Dedifferentiated amniotic fluid mesenchymal stem cell (primary cell): ENCODE data around the gene IGDCC3.

Experiments
- DNase-seq: peaks from one replicate; pipeline ENCODE4 v3.0.0-alpha.2; 2016; ENCODE audit errors: extremely low spot score

IGDCC3 gene

DNA sequence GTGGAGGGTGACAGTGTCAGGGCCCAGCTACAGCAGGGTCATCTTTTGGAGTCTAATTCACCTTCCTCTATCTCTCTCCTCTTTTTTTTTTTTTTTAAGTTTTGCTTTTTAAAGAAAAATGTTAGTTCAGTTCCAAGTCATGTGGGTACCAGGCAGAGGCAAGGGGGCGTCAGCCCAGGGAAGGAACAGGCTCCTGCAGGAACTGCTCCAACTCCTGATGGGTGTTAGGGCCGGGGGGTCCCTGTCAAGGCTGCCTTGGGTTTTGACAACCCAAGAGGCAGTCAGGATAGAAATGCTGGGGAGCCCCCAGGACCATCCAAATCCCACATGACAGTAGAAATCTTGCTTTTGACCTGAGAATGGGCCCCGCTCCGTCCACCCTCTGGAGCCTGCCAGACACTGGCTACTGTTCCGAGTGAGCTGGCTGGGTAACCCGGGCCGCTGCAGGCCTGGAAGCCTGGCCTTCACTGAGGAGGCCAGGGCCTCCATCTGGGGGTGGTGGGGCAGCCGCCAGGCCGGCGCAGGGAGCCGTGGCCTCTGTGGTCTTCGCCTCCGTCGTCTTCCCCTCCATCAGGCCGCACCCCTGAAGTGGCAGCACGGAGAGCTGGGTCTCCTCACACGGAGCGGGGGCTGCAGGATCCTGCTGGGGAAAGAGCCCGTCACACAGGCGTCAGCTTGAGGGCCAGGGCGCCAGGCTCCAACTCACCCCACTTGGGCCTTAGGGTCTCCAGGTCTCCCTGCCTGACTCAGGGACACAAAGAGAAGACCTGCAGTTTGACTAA is 49.1 kb downstream of the IGDCC3 start:
- DNase-seq = no peak

DNA sequence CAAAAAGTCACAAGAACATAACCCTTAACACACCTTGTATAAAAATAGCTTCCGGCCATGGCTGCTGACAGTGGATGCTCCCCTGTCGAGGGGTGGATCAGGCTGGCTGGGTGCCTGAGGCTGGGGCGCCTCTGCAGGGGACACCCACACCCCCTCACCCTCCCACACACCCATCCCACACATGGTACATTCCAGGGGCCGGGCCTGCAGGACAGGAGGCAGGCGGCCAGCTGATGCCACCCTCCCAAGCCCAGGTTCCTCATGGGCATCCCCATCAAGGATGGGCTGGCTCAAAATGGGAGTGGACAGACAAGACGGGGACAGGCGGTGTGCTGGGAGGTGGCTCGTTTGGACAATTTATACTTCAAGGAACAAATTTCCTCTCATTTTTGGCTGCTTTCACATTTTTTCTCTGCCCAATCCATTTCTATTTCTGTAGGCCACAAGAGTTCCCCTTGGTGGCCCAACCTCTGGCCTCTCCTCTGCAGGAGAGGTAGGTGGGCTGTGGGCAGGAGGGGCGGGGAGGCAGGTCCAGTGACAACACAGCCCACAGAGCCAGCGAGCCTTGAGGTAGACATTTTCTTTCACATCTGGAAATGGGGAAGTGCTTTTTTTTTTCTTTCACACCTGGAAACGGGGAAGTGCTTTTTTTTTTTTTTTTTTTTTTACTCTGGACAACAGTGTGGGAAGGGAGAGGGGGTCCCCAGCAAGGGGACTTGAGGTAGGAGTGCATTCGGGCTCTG is 50.0 kb downstream of the IGDCC3 start:
- no peak for DNase-seq

DNA sequence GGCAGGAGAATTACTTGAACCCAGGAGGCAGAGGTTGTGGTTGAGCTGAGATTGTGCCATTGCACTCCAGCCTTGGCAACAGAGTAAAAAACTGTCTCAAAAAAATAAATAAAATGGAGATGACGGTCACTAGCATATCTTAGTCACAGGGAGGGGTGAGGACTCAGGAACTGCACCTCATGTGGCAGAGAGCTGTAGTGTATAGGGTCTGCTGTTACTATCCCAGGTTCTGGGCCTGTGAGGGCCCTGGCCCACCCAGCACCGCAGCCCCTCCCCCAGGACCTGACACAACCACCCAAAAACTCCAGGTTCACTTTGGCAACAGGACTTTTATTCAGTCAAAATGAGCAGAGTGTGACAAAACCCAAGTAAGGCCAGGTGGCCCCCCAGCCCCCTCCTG is 51.0 kb downstream of the IGDCC3 start:
- no peak for DNase-seq

DNA sequence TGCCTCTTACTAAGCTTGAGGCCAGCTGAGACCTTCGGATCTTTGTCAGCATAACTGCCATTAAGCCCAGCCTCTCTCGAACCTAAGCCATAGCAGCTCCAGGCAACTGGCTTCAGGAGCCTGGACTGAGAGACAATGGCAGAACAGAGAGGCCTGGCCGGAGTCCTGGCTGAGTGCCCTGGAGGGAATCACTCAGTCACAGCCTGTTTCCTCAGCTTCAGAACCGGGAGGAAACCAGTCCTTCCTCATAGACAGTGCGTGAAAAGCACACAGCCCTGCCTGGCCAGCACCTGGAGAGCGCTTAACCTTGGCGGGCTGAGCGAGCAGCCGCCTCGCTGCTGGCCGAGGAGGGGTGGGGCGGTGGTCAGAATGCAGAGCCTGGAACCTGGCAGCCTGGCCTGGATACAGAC is 51.7 kb downstream of the IGDCC3 start:
- no peak for DNase-seq

DNA sequence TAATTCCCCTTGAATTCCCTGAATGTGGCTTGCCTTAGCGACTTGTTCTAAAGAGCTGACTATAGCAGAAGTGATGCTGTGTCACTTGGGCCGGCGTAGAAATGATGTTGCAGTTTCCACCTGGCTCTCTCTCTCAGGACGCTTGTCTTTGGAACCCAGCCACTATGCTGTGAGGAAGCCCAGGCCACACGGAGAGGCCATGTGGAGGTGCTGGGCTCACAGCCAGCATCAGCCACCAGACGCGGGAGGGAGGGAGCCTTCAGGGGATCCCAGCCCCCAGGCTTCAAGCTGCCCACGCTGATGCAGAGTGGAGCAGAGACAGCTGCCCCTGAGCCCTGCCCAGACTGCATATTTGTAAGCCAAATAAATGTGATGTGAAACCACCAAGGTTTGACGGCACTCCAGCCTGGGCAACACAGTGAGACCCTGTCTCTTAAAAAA is 54.7 kb downstream of the IGDCC3 start:
- DNase-seq = no peak

DNA sequence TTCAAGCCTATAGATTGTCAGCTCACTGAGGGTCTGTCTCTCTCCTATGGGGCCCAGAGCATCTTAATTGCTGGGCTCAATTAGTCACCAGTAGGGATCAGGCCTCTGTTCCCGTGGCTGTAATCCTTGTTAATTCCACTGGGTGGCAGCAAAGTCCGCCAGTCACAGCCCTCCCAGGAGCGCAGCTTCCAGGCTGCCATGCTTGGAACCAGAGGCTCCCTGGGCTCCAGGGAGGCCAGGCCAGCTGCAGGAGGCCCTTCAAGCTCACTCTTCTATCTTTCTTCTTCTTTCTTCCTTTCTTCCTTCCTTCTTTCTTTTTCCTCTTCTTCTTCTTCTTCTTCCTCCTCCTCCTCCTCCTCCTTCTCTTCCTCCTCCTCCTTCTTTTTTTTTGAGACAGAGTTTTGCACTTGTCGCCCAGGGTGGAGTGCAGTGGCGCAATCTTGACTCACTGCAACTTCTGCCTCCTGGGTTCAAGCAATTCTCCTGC is 58.9 kb downstream of the IGDCC3 start:
- peak; percentile 69 for DNase-seq

DNA sequence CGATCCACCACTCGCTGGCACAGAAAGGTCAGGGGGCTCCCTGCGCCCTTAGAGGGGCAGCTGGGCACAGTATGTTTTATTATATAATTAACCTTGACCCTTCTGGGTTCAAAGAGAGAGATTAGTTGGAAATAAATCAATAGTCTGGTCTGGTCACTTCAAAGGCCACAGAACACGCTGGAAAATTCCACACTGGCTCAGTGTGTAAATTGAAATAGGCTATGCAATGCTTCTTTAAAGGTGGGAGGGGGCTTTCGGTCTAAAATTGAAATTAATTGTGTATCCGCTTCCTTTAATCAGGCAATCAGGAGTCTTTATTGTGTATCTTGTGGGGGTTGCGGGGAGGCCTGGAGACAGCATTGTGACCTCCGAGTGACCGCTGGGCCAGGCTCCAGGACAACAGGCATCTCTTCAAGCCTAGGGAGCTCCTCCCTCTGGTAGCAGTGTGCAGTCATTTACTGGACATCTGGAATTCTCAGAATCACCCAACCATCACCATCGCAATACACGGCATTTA is 65.3 kb downstream of the IGDCC3 start:
- DNase-seq = no peak

DNA sequence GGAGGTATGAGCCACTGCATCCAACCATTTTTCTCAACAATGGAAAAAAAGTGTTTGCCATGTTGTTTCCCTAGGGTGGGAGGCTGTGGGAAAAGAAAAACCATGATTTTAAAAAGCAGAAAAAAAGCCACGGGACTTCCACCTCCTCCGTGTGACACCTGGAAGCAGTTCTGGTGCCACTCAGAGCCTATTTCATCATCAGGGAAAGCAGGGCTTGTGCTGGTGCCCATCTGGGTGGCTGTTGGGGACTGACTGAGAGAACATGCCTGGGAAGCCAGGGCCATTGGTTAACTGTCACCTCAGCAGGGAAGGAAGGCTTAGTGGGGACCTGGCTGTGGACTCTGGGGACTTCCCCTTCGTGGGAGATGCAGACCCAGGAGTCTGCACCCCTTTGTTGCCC is 66.0 kb downstream of the IGDCC3 start:
- DNase-seq = no peak

DNA sequence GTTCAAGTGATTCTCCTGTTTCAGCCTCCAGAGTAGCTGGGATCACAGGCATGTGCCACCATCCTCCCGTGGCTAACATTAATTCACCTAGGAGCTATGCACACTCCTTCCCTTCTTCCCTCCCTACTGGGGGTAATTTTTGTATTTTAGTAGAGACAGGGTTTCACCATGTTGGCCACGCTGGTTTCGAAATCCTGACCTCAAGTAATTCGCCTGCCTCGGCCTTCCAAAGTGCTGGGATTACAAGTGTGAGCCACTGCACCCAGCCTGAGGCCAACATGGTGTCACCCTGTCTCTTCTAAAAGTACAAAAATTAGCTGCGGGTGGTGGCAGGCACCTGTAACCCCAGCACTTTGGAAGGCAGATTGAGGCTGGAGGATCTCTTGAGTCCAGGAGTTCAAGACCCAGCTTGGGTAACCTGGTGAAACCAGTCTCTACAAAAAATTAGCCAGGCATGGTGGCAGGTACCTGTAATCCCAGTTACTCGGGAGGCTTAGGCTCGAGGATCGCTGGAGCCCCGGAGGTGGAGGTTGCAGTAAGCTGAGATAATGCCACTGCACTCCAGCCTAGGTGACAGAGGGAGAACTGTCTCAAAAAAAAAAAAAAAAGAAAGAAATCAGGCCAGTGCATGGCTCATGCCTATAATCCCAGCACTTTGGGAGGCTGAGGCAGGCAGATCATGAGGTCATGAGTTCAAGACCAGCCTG is 67.2 kb downstream of the IGDCC3 start:
- DNase-seq = no peak

DNA sequence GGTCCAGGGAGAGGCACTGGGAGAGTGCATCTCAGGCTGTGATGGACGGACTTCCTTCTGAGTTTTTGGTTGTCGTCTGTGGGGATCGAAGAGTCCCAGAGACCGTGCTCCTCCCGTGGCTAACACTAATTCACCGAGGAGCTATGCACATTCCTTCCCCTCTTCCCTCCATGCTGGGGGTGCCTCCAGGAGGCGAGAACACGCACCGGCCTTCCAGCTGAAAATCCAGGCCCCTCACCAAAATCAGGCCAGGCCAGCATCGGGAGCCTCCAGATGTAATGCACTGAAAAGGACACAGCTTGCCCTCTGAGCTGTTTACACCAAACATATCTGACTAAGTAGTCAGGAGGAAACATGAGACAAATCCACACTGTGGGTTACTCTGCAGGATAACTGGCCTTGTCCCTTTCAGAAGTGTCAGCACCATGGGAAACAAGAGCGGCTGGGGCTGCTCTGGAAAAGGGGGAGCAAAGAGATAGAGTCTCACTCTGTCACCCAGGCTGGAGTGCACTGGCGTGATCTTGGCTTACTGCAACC is 67.9 kb downstream of the IGDCC3 start:
- DNase-seq = no peak

DNA sequence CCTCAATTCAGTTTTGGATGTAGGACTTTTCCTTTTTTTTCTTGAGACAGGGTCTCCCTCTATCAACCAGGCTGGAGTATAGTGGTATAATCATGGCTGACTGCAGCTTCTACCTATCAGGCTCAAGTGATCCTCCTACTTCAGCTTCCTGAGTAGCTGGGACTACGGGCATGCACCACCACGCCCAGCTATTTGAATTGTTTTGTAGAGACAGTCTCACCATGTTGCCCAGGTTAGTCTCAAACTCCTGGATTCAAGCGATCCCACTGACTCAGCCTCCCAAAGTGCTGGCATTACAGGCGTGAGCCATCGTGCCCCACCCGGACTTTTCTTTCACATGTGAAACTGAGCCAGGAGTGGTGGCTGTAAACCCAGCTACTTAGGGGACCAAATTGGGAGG is 69.8 kb downstream of the IGDCC3 start:
- no peak for DNase-seq

DNA sequence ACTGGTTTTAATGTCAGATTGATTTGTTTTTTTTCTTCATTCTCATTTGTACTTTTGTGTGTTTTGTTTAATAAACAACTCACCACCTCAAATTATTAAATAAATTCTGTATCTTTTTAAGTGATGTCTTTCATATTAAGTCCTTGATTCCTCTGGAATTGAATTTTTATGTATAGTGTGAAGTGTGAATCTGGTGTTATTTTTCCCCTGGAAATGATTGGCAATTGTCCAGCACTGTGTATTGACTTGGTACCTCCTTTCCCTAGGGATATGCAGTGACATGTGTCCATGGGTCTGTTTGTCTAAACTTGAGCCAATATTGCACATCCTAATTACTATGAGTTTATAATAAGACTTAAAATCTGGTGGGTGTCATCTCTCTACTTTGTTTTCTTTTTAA is 71.3 kb downstream of the IGDCC3 start:
- DNase-seq = no peak

DNA sequence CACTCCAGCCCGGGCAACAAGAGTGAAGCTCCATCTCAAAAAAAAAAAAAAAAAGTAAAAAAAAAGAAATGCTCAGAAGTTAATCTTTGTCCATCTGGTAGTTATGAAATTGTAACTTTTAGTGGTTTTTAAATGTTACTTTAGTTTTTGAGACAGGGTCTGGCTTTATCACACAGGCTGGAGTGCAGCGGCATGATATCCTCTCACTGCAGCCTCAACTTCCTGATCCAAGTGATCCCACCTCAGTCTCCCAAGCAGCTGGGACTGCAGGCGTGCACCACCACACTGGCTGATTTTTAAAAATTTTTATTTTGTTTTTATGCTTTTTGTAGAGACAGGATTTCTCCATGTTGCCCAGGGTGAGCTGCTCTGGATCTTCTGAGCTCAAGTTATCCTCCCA is 72.0 kb downstream of the IGDCC3 start:
- no peak for DNase-seq

DNA sequence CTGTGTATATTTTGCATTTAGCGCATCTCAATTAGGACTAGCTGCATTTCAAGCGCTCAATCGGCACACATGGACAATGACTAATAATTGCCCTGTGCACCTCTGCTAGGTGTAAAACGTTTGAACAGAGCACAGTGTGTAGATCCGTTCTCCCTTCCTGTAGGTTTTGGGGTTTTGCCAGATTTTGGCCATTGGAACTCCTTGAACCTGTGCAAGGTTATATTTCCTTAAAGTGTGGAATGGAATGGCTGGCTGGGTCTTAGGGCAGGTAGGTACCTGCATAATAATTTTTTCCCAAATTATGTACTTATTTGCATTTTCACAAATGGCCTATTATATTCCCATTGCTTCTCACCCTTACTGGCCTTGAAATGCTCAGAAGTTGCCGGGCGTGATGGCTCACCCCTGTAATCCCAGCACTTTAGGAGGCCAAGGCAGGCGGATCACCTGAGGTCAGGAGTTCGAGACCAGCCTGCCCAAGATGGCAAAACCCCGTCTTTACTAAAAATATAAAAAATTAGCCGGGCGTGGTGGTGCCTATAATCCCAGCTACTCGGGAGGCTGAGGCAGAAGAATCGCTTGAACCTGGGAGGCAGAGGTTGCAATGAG is 72.5 kb downstream of the IGDCC3 start:
- DNase-seq = no peak

DNA sequence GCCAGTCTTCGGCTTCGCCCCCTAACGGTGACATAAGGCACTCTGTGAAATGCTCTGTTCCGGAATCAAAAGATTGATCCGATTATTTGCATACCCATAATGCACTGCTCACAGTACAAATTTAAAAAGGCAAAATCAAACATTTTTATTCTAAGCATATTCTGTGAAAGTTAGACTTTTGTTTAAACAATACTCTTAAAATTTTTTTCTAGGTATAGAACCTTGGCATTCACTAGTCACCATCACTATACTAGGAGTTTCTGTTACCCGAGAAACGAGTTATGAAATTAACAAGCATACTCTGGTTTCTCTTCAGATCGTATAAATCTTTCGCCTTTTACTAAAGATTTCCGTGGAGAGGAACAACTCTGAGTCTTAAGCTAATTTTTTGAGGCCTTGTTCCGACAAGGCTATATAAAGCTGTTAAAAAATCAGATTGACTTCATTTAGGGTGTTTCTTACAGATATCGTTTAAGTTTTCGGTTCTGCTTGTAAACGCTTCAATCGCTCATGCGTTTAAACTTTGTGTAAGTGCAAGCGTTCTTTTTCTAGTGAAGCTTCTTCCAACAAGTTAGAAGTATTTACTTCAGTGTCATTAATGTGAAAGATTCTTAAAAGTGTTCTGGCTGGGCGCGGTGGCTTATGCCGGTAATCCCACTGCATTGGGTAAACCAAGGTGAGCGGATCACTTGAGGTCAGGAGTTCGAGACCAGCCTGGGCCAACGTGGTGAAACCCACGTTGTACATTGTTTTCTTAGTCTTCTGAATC is 73.2 kb downstream of the IGDCC3 start, which contains the start of gene RNU5B-1:
RNU5B-1 (plus strand) TSS at position 297 of the 769 bp plus-strand sequence.
- peak; percentile 96 for DNase-seq

DNA sequence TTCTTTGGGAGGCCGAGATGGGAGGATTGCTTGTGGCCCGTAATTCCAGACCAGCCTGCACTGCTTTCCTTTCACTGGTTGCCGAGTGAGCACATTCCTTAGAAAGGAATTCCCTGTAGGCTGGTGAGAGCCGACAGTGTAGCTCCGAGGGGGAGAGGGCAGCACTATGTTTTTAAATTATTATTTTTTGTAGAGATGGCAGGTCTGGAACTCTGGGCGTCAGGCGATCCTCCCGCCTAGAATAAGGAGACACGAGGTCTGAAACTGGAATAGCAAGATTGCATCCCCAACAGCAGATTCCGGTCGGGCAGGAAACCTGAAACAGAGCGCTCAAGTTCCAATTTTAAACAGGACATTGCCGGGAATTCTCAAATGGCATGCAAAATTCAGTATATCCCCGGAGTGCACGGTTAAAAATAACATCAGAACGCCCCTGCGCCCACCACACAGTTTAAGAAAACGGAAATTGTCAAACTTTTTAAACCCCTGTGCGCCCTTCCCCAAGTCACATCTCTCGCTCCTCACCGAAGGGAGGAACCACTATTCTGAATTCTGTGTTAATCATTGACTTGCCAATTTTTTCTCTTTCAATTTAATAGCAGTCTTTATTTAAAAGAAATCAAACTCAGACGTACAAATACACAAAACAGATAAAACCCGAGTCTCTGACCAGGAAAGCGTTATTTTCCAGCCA is 74.0 kb downstream of the IGDCC3 start:
- peak; percentile 45 for DNase-seq

DNA sequence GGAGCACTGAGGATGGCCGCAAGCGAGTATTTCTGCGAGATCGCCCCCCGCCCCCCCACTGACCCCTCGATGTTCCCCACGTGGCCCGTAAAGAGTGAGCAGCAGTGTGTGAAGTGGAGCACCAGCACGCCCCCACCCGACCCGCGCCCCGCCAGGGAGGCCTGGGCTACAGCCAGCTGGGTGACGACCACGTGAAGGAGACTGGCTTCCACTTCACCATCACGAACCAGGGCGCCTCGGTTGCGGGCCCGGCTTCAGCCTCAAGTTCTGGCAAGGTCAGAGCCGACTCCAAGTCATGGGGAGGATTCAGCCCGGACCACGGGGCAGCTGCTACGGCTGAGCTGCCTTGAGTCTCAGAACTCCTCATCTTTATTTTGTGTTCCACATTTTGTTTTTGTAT is 75.7 kb downstream of the IGDCC3 start:
- no peak for DNase-seq

DNA sequence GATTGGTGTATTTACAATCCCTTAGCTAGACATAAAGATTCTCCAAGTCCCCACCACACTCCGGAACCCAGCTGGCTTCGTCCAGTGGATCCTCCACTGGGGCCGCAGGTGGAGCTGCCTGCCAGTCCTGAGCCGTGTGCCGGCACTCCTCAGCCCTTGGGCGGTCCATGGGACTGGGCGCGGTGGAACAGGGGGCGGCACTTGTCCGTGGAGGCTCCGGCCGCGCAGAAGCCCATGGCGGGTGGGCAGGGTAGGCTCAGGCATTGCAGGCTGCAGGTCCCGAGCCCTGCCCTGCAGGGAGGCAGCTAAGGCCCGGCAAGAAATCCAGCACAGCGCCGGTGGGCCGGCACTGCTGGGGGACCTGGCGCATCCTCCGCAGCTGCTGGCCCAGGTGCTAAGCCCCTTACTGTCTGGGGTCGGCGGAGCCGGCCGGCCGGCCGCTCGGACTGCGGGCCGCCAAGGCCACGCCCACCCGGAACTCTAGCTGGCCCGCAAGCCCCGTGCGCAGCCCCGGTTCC is 76.8 kb downstream of the IGDCC3 start:
- DNase-seq = no peak

DNA sequence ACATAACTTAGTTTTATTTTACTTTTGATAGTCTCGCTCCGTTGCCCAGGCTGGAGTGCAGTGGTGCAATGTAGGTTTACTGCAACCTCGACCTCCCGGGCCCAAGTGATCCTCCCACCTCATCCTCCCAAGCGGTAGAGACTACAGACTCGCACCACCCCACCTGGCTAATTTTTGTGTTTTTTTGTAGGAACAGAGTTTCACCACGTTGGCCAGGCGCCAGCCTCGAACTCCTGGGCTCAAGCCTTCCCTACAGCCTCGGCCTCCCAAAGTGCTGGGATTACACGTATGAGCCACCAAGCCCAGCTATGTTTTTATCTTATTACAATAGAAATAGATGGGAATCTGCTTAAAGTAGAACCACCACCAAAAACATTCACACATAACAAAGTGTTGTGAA is 79.1 kb downstream of the IGDCC3 start:
- no peak for DNase-seq
